Colonic mucosa (tissue), 4 donors: ENCODE measurements around the gene FLRT1. TPM values are rescaled to one million over a fixed set of nuclear protein-coding genes. Genes with fewer than 3 reads are reported as not detected.

ENCODE experiments used
- DNase-seq: peaks from one replicate; pipeline ENCODE4 v3.0.0-alpha.2; 2020
- H3K27ac ChIP-seq: fragments of 200-600 bp; one replicate; pipeline ENCODE4 v1.8.0; 2021
- H3K27me3 ChIP-seq: fragments of 200-600 bp; one replicate; pipeline ENCODE4 v1.8.0; 2021
- H3K36me3 ChIP-seq: fragments of 200-600 bp; one replicate; pipeline ENCODE4 v1.8.0; 2021
- H3K4me1 ChIP-seq: fragments of 200-600 bp; one replicate; pipeline ENCODE4 v1.8.0; 2021; ENCODE audit warnings: mild to moderate bottlenecking
- H3K4me3 ChIP-seq: fragments of 200-600 bp; one replicate; pipeline ENCODE4 v1.8.0; 2021
- H3K9ac ChIP-seq, 2 donors: one replicate each; pipeline ENCODE4 v1.7.0; 2013; ENCODE audit warnings: control low read depth in 2 of 2, low read depth in 2 of 2, low read length in 2 of 2
- H3K9me3 ChIP-seq: fragments of 200-600 bp; one replicate; pipeline ENCODE4 v1.8.0; 2021
- CTCF ChIP-seq: fragments of 200-600 bp; IDR thresholded peaks from one replicate; pipeline ENCODE4 v1.8.0; 2022; ENCODE audit warnings: antibody characterized with exemption, mild to moderate bottlenecking
- intact Hi-C: fragments of 100-400 bp; cut with DNase I; formaldehyde crosslinking; loops from one replicate; pipeline ENCODE4 v1.14.1; 2022
- total RNA-seq, 2 donors: library from RNA; stranded (reverse); fragmentation: NEBNext Ultra II Directional in 1 of 2; extraction: Animal tissue kit (Norgen Biotek cat#: 25700) in 1 of 2; gene quantifications; one replicate each; pipeline ENCODE4 v1.2.1, GENCODE V29; 2021
- donor health status: healthy.
- donor health status: DM: no; HTN: no; CAD: no.
- donor health status: DM: no; HTN: no; CAD: no.

Gene FLRT1
- total RNA-seq, 2 donors from 2014 or later: 0.20 to 0.96 TPM

- intact Hi-C loops: no loop called here
- no peak for DNase-seq
- H3K4me1 ChIP-seq: peaks cover 6% of the 10 kb centered on the region
- no peak overlapping the region for H3K9ac ChIP-seq
- H3K4me3 ChIP-seq: no peak overlapping the region
- TF ChIP-seq CTCF: peak; percentile 16
- H3K9me3 ChIP-seq: no peaks in the 10 kb centered on the region
- no peak overlapping the region for H3K27ac ChIP-seq
- H3K27me3 ChIP-seq: peaks cover 17% of the 10 kb centered on the region
- no peaks in the 10 kb centered on the region for H3K36me3 ChIP-seq
Observed at GRCh38 chr11:64040684-64041322, 5.1 kb downstream of the FLRT1 start.

GRCh38 chr11:64041846-64042245 lies 6.1 kb downstream of the FLRT1 start:
- Histone ChIP-seq H3K27ac (no peak overlapping the region), H3K27me3 (peaks cover 7% of the 10 kb centered on the region), H3K9ac (no peak overlapping the region), H3K4me1 (no peaks in the 10 kb centered on the region), H3K36me3 (no peaks in the 10 kb centered on the region), H3K4me3 (no peak overlapping the region), H3K9me3 (no peaks in the 10 kb centered on the region)
- intact Hi-C loops: no loop called here
- DNase-seq: no peak
- TF ChIP-seq CTCF: no peak

- Histone ChIP-seq H3K9ac (no peak overlapping the region), H3K4me1 (no peaks in the 10 kb centered on the region), H3K9me3 (no peaks in the 10 kb centered on the region), H3K27me3 (peaks cover 3% of the 10 kb centered on the region), H3K4me3 (no peak overlapping the region), H3K27ac (no peak overlapping the region), H3K36me3 (no peaks in the 10 kb centered on the region)
- no peak for DNase-seq
- intact Hi-C loops: no loop called here
- no peak for TF ChIP-seq CTCF
Observed at GRCh38 chr11:64042301-64042700, 6.6 kb downstream of the FLRT1 start.

GRCh38 chr11:64043545-64043944 lies 7.8 kb downstream of the FLRT1 start:
- H3K9ac ChIP-seq: no peak overlapping the region
- no peaks in the 10 kb centered on the region for H3K27me3 ChIP-seq
- H3K4me1 ChIP-seq: no peaks in the 10 kb centered on the region
- no peak overlapping the region for H3K27ac ChIP-seq
- H3K36me3 ChIP-seq: no peaks in the 10 kb centered on the region
- H3K4me3 ChIP-seq: no peak overlapping the region
- no peak for TF ChIP-seq CTCF
- no peak for DNase-seq
- intact Hi-C loops: no loop called here
- no peaks in the 10 kb centered on the region for H3K9me3 ChIP-seq

GRCh38 chr11:64044730-64045393 lies 9.1 kb downstream of the FLRT1 start:
- H3K36me3 ChIP-seq: no peaks in the 10 kb centered on the region
- no peak overlapping the region for H3K9ac ChIP-seq
- intact Hi-C loops: no loop called here
- H3K4me3 ChIP-seq: no peak overlapping the region
- H3K27ac ChIP-seq: no peak overlapping the region
- no peaks in the 10 kb centered on the region for H3K9me3 ChIP-seq
- TF ChIP-seq CTCF: no peak
- no peaks in the 10 kb centered on the region for H3K4me1 ChIP-seq
- H3K27me3 ChIP-seq: no peaks in the 10 kb centered on the region
- no peak for DNase-seq
